Hematopoietic multipotent progenitor cell treated with erythropoietin and hydrocortisone succinate and interleukin-3 and kit ligand, for 17 days (in vitro differentiated cells): ENCODE results near the gene DHRSX.
"Not testable (repeated sequence)": the region's sequence is repeated elsewhere in the genome, so short reads cannot be mapped to it uniquely, and the experiment has no call there.

Experiments
- DNase-seq: peaks from one replicate; pipeline ENCODE4 v3.0.0-alpha.2; 2015; ENCODE audit warnings: low spot score

Gene DHRSX

GRCh38 chrX:2350703-2351102 lies 150.1 kb downstream of the DHRSX start:
- not testable (repeated sequence) for DNase-seq

GRCh38 chrX:2350036-2350435 lies 150.7 kb downstream of the DHRSX start:
- DNase-seq: not testable (repeated sequence)

- no peak for DNase-seq
These were observed 152.6 kb downstream of the DHRSX start for GRCh38 chrX:2348211-2348610.

- DNase-seq: no peak
These were observed 154.6 kb downstream of the DHRSX start for GRCh38 chrX:2346158-2346557.

- DNase-seq: no peak
These were observed 155.2 kb downstream of the DHRSX start for GRCh38 chrX:2345562-2345961.

- DNase-seq: no peak
These were observed 157.4 kb downstream of the DHRSX start for GRCh38 chrX:2343413-2343812.

GRCh38 chrX:2342874-2343273 lies 157.9 kb downstream of the DHRSX start:
- no peak for DNase-seq

- no peak for DNase-seq
These were observed 158.5 kb downstream of the DHRSX start for GRCh38 chrX:2342281-2342688.

GRCh38 chrX:2340991-2341390 lies 159.8 kb downstream of the DHRSX start:
- DNase-seq: no peak

GRCh38 chrX:2336181-2336580 lies 164.6 kb downstream of the DHRSX start:
- DNase-seq: no peak

GRCh38 chrX:2334237-2334636 lies 166.5 kb downstream of the DHRSX start:
- DNase-seq: no peak

GRCh38 chrX:2332252-2332651 lies 168.5 kb downstream of the DHRSX start:
- no peak for DNase-seq

GRCh38 chrX:2330910-2331309 lies 169.9 kb downstream of the DHRSX start:
- no peak for DNase-seq

- DNase-seq: no peak
These were observed 170.3 kb downstream of the DHRSX start for GRCh38 chrX:2330487-2330886.

- DNase-seq: no peak
These were observed 173.4 kb downstream of the DHRSX start for GRCh38 chrX:2327423-2327822.

- DNase-seq: no peak
These were observed 175.5 kb downstream of the DHRSX start for GRCh38 chrX:2325076-2325784.

GRCh38 chrX:2324151-2324550 lies 176.6 kb downstream of the DHRSX start:
- DNase-seq: no peak

- no peak for DNase-seq
These were observed 179.4 kb downstream of the DHRSX start for GRCh38 chrX:2321411-2321810.

- no peak for DNase-seq
These were observed 180.0 kb downstream of the DHRSX start for GRCh38 chrX:2320580-2321327.

- DNase-seq: no peak
These were observed 180.7 kb downstream of the DHRSX start for GRCh38 chrX:2320089-2320488.

GRCh38 chrX:2318371-2318770 lies 182.4 kb downstream of the DHRSX start:
- DNase-seq: no peak

GRCh38 chrX:2317527-2318055 lies 183.2 kb downstream of the DHRSX start:
- DNase-seq: no peak

- DNase-seq: no peak
These were observed 184.2 kb downstream of the DHRSX start for GRCh38 chrX:2316534-2316933.
